Keratinocyte (primary cell): Measurements from ENCODE around the gene ABCC9.

Experiments
- CTCF ChIP-seq, 3 experiments: IDR thresholded peaks in 1 of 3; conservative IDR thresholded peaks in 1 of 3; optimal IDR thresholded peaks in 1 of 3; 2 replicates in 2 of 3; 3 replicates in 1 of 3; pipeline versions ENCODE3 to v1.5.1; 2011; ENCODE audit warnings: low read length in 3 of 3, mild to moderate bottlenecking in 3 of 3, moderate library complexity in 2 of 3, control low read depth in 1 of 3, inconsistent platforms in 1 of 3; ENCODE audit not compliant: insufficient read depth in 2 of 3; ENCODE audit errors: extremely low read depth in 1 of 3
- EZH2 ChIP-seq: IDR thresholded peaks from one replicate; pipeline ENCODE4 v1.6.1; 2012; ENCODE audit warnings: inconsistent platforms, mild to moderate bottlenecking, low read length, moderate library complexity

- TF ChIP-seq CTCF (optimal IDR thresholded peaks at IDR 0.05 in 1 of 3, IDR thresholded peaks at IDR 0.05 in 1 of 3, conservative IDR thresholded peaks at IDR 0.05 in 1 of 3; ENCODE audit: extremely low read depth in 1 of 3, insufficient read depth in 2 of 3, low read length in 3 of 3) (no peak), EZH2 (no peak)
Measured at GRCh38 chr12:21893924-21894323, 47.3 kb downstream of the ABCC9 start.
